Measurements from ENCODE around the gene AQP6. TPM values are rescaled to one million over a fixed set of nuclear protein-coding genes. Genes with fewer than 3 reads are reported as not detected.

The AQP6 gene, protein sequence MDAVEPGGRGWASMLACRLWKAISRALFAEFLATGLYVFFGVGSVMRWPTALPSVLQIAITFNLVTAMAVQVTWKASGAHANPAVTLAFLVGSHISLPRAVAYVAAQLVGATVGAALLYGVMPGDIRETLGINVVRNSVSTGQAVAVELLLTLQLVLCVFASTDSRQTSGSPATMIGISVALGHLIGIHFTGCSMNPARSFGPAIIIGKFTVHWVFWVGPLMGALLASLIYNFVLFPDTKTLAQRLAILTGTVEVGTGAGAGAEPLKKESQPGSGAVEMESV
- total RNA-seq: not detected
- not detected for polyA plus RNA-seq

- no peak for DNase-seq
- CTCF ChIA-PET: no interaction called here
Observed at GRCh38 chr12:49972641-49973360, at the start of gene AQP6. TSS of gene AQP6 (plus strand) at chr12:49972947. CDS start at chr12:49973174, 227 bp downstream.

GRCh38 chr12:49923035-49923644 lies 49.6 kb upstream of the AQP6 start:
- H3K27ac ChIP-seq (ENCODE audit: low read depth, low read length): no peak overlapping the region
- no peaks in the 10 kb centered on the region for H3K4me1 Mint-ChIP-seq
- H3K27me3 Mint-ChIP-seq: peaks cover 2 to 5% of the 10 kb centered on the region in 2 donors
- H3K4me1 ChIP-seq (ENCODE audit: insufficient read depth, low read length): no peaks in the 10 kb centered on the region
- no peaks in the 10 kb centered on the region for H3K36me3 ChIP-seq (ENCODE audit: insufficient read depth, low read length)
- no peak overlapping the region for H3K4me3 Mint-ChIP-seq
- ChIA-PET POLR2A (no interaction called here), CTCF (interaction anchor here (0.7 kb wide), 1 partner anchor 22 kb away, joined by 3 read pairs; no protein-coding TSS in a partner anchor)
- H3K27me3 ChIP-seq (ENCODE audit: insufficient read depth, low read length, poor library complexity, severe bottlenecking): no peaks in the 10 kb centered on the region
- H3K36me3 Mint-ChIP-seq: no peaks in the 10 kb centered on the region
- DNase-seq: no peak
- H3K27ac Mint-ChIP-seq: no peak overlapping the region
- no peak overlapping the region for H3K4me3 ChIP-seq (ENCODE audit: low read length)
- H3K9me3 Mint-ChIP-seq: no peaks in the 10 kb centered on the region
- H3K9me3 ChIP-seq (ENCODE audit: low read length): no peaks in the 10 kb centered on the region

More at GRCh38 chr12:49972641-49973360, at the start of gene AQP6:
- H3K9me3 ChIP-seq (ENCODE audit: low read length): no peaks in the 10 kb centered on the region
- no peak within 1 kb of the TSS for H3K4me3 ChIP-seq (ENCODE audit: low read length)
- no peak within 1 kb of the TSS for H3K27ac ChIP-seq (ENCODE audit: low read depth, low read length)
- H3K27ac Mint-ChIP-seq: peak within 1 kb of the TSS in 1 of 8 donors; percentile 54
- no peaks in the 10 kb centered on the region for H3K36me3 Mint-ChIP-seq
- H3K9me3 Mint-ChIP-seq: no peaks in the 10 kb centered on the region
- no peaks in the 10 kb centered on the region for H3K4me1 Mint-ChIP-seq
- H3K4me3 Mint-ChIP-seq: no peak within 1 kb of the TSS
- H3K27me3 ChIP-seq (ENCODE audit: insufficient read depth, low read length, poor library complexity, severe bottlenecking): peaks cover 13% of the 10 kb centered on the region
- POLR2A ChIA-PET: no interaction called here
- H3K27me3 Mint-ChIP-seq: no peaks in the 10 kb centered on the region
- no peaks in the 10 kb centered on the region for H3K36me3 ChIP-seq (ENCODE audit: insufficient read depth, low read length)
- H3K4me1 ChIP-seq (ENCODE audit: insufficient read depth, low read length): peaks cover 3% of the 10 kb centered on the region

DNA sequence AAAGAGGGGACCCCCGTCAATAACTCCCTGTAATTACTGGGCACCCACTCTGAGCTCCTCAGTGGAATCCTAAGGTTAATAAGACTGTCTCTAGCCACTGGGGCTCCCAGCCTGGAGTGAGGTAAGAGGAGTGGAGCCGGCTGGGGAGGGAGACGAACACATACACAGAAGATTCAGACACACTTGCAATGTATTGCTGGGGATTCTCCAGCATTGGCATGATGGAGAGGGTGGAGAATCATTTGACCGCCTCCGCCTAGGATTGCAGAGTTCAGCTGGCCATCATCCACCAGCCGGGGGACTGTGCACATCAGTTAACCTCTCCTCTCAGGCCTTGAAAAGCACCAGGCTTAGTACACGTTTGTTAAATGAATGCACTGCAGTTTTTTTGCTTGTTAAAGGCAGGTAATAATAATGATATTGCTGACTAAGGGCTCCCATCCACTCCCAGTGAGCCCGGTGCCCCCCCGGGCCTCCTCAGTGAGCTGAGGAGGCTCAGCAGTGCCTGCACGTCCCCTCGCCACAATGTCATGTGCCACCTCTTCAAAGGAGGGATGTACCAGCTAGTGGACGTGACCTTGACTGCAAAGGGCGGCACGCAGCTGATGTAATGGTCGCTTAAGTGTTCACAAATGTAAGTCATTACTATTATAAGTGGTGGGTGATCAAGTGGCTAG lies 48.7 kb upstream of the AQP6 start:
- ChIA-PET CTCF (interaction anchor here (0.8 kb wide), 1 partner anchor 22 kb away, joined by 3 read pairs; no protein-coding TSS in a partner anchor), POLR2A (no interaction called here)
- H3K4me1 Mint-ChIP-seq: no peaks in the 10 kb centered on the region
- H3K9me3 Mint-ChIP-seq: no peaks in the 10 kb centered on the region
- H3K27ac ChIP-seq (ENCODE audit: low read depth, low read length): no peak overlapping the region
- H3K27ac Mint-ChIP-seq: peak overlapping the region in 2 of 8 donors; percentile 9 to 29
- H3K36me3 ChIP-seq (ENCODE audit: insufficient read depth, low read length): no peaks in the 10 kb centered on the region
- no peak overlapping the region for H3K4me3 ChIP-seq (ENCODE audit: low read length)
- H3K4me1 ChIP-seq (ENCODE audit: insufficient read depth, low read length): no peaks in the 10 kb centered on the region
- H3K36me3 Mint-ChIP-seq: no peaks in the 10 kb centered on the region
- H3K27me3 ChIP-seq (ENCODE audit: insufficient read depth, low read length, poor library complexity, severe bottlenecking): no peaks in the 10 kb centered on the region
- H3K27me3 Mint-ChIP-seq: peaks cover 2 to 9% of the 10 kb centered on the region in 2 donors
- H3K9me3 ChIP-seq (ENCODE audit: low read length): no peaks in the 10 kb centered on the region
- no peak overlapping the region for H3K4me3 Mint-ChIP-seq
- no peak for DNase-seq

DNA sequence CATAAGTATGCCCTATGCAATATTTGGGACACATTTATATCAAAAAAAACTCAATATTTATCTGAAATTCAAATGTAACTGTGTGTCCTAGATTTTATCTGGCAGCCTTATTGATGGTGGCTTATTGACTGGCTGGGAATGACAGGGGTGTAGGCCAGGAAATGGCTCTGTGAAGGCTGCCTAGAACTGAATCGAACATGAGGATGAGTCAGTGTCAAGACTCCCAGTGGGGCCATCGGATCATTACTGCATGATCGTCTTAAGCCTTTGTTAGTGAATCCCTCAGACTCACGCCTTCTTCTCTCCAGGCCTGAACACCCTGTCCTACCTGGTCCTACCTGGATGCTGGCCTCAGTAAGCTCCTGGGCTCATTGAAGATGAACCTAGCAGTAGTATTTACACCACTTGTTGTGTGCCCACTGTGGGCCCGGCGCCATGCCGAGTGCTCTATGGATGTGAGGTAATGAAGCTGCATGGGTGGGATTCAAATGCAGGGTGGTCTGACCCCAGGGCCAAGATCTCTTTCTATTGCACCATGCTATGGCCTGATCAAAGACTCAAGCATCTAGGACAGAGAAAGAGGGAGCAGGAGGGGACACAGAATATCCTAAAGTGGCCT lies 48.0 kb upstream of the AQP6 start:
- Mint-ChIP-seq H3K27ac (no peak overlapping the region), H3K9me3 (no peaks in the 10 kb centered on the region), H3K4me3 (no peak overlapping the region), H3K27me3 (peaks cover 2 to 14% of the 10 kb centered on the region in 2 donors), H3K4me1 (no peaks in the 10 kb centered on the region), H3K36me3 (no peaks in the 10 kb centered on the region)
- ChIA-PET CTCF (interaction anchor here (0.8 kb wide), 1 partner anchor 21 kb away, joined by 3 read pairs; no protein-coding TSS in a partner anchor), POLR2A (no interaction called here)
- Histone ChIP-seq H3K4me1 (ENCODE audit: insufficient read depth, low read length) (no peaks in the 10 kb centered on the region), H3K27me3 (ENCODE audit: insufficient read depth, low read length, poor library complexity, severe bottlenecking) (no peaks in the 10 kb centered on the region), H3K36me3 (ENCODE audit: insufficient read depth, low read length) (no peaks in the 10 kb centered on the region), H3K4me3 (ENCODE audit: low read length) (no peak overlapping the region), H3K27ac (ENCODE audit: low read depth, low read length) (no peak overlapping the region), H3K9me3 (ENCODE audit: low read length) (no peaks in the 10 kb centered on the region)
- no peak for DNase-seq

DNA sequence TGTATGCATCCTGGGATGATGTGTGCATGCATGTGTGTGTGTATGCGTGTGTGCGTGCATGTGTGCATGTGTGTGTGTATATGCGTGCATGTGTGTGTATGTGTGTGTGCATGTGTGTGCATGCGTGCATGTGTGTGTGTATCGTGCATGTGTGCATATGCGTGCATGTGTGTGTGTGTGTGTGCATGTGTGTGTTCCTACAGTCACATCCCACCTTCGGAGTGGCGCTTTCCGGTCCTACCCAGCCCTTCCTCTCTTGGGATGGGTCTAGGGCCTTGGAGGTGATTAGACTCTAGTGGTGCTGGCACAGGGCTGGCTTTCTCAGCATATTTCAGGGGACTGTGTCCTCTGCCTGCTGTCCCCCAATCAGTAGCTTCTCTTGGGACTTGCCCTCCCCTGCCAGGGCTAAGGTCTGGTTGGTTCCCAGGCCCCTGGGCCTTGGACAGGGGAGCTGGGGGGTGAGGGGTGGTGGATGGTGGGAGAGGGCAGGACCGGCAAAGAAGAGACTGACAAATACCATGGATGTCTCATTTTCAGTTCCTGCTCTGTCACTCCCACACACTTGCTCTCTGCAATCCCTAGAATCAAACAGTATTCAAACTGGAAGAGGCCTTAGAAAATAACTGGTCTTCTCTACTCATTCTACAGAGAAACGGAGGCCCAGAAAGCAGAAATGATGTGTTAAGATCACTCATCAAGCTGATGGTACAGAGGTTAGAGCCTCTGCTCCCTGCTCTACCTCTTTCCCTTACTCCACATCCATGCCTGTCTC lies 47.1 kb upstream of the AQP6 start:
- ChIA-PET POLR2A (no interaction called here), CTCF (interaction anchor here (1.4 kb wide), 1 partner anchor 42 kb away, joined by 3 read pairs; no protein-coding TSS in a partner anchor)
- H3K27ac Mint-ChIP-seq: no peak overlapping the region
- H3K36me3 Mint-ChIP-seq: no peaks in the 10 kb centered on the region
- no peak overlapping the region for H3K4me3 Mint-ChIP-seq
- H3K4me3 ChIP-seq (ENCODE audit: low read length): no peak overlapping the region
- no peaks in the 10 kb centered on the region for H3K36me3 ChIP-seq (ENCODE audit: insufficient read depth, low read length)
- no peaks in the 10 kb centered on the region for H3K9me3 Mint-ChIP-seq
- H3K4me1 ChIP-seq (ENCODE audit: insufficient read depth, low read length): no peaks in the 10 kb centered on the region
- H3K27me3 Mint-ChIP-seq: peaks cover 4 to 15% of the 10 kb centered on the region in 2 donors
- no peaks in the 10 kb centered on the region for H3K4me1 Mint-ChIP-seq
- H3K9me3 ChIP-seq (ENCODE audit: low read length): no peaks in the 10 kb centered on the region
- DNase-seq: no peak
- no peak overlapping the region for H3K27ac ChIP-seq (ENCODE audit: low read depth, low read length)
- no peaks in the 10 kb centered on the region for H3K27me3 ChIP-seq (ENCODE audit: insufficient read depth, low read length, poor library complexity, severe bottlenecking)

- H3K9me3 ChIP-seq (ENCODE audit: low read length): no peaks in the 10 kb centered on the region
- no peak overlapping the region for H3K27ac ChIP-seq (ENCODE audit: low read depth, low read length)
- no peaks in the 10 kb centered on the region for H3K9me3 Mint-ChIP-seq
- POLR2A ChIA-PET: no interaction called here
- H3K27ac Mint-ChIP-seq: no peak overlapping the region
- no peak for DNase-seq
- no peak overlapping the region for H3K4me3 Mint-ChIP-seq
- H3K36me3 Mint-ChIP-seq: no peaks in the 10 kb centered on the region
- H3K27me3 Mint-ChIP-seq: peaks cover 4 to 15% of the 10 kb centered on the region in 2 donors
- no peaks in the 10 kb centered on the region for H3K4me1 Mint-ChIP-seq
- CTCF ChIA-PET: interaction anchor here (0.8 to 2.2 kb wide), 2 partner anchors 24 to 39 kb away, joined by 3 to 5 read pairs; no protein-coding TSS in a partner anchor
- H3K4me1 ChIP-seq (ENCODE audit: insufficient read depth, low read length): no peaks in the 10 kb centered on the region
- no peaks in the 10 kb centered on the region for H3K36me3 ChIP-seq (ENCODE audit: insufficient read depth, low read length)
- H3K4me3 ChIP-seq (ENCODE audit: low read length): no peak overlapping the region
- no peaks in the 10 kb centered on the region for H3K27me3 ChIP-seq (ENCODE audit: insufficient read depth, low read length, poor library complexity, severe bottlenecking)
Observed at GRCh38 chr12:49928471-49928870, 44.3 kb upstream of the AQP6 start.

DNA sequence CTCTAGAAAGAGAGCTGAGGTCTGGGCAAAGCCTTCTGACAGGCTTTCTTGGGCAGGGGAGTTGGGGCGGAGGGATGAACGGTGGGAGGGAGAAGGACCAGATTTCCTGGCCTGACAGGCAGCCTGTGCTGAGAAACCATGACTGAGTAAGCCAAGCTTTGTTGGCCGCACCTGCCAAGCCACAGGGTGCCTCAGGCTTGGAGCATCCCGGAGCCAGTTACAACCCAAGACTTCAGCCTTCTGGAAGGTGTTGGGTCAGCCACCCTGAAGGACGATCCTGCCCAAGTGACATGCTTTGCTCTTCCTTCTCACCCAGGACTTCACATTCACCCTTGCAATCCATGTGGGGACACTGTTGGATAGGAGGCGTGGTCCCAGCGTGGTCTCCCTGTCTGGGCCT lies 43.2 kb upstream of the AQP6 start:
- H3K36me3 Mint-ChIP-seq: no peaks in the 10 kb centered on the region
- Histone ChIP-seq H3K36me3 (ENCODE audit: insufficient read depth, low read length) (no peaks in the 10 kb centered on the region), H3K4me3 (ENCODE audit: low read length) (no peak overlapping the region), H3K4me1 (ENCODE audit: insufficient read depth, low read length) (no peaks in the 10 kb centered on the region), H3K9me3 (ENCODE audit: low read length) (no peaks in the 10 kb centered on the region), H3K27ac (ENCODE audit: low read depth, low read length) (no peak overlapping the region), H3K27me3 (ENCODE audit: insufficient read depth, low read length, poor library complexity, severe bottlenecking) (no peaks in the 10 kb centered on the region)
- no peak for DNase-seq
- H3K4me3 Mint-ChIP-seq: no peak overlapping the region
- POLR2A ChIA-PET: no interaction called here
- CTCF ChIA-PET: interaction anchor here (2.2 kb wide), 1 partner anchor 38 kb away, joined by 5 read pairs; no protein-coding TSS in a partner anchor
- peaks cover 4 to 17% of the 10 kb centered on the region in 2 donors for H3K27me3 Mint-ChIP-seq
- no peaks in the 10 kb centered on the region for H3K4me1 Mint-ChIP-seq
- no peaks in the 10 kb centered on the region for H3K9me3 Mint-ChIP-seq
- no peak overlapping the region for H3K27ac Mint-ChIP-seq

Data from CD8-positive, alpha-beta memory T cell (primary cell).